ENCODE measurements around the gene PIK3R3.

- no peak for TF ChIP-seq CTCF (IDR thresholded peaks at IDR 0.05)
- TF ChIP-seq POLR2A (IDR thresholded peaks at IDR 0.05), result no peak
These were observed 56.1 kb downstream of the PIK3R3 start for GRCh38 chr1:46076343-46076742.

Data from stomach (tissue), 4 donors.